Effector CD8-positive, alpha-beta T cell (primary cell): Measurements from ENCODE around the gene ANKUB1.

Experiments
- DNase-seq: peaks from one replicate; lab custom pipeline; 2025; lab: John Stamatoyannopoulos, UW

ANKUB1 gene

DNA sequence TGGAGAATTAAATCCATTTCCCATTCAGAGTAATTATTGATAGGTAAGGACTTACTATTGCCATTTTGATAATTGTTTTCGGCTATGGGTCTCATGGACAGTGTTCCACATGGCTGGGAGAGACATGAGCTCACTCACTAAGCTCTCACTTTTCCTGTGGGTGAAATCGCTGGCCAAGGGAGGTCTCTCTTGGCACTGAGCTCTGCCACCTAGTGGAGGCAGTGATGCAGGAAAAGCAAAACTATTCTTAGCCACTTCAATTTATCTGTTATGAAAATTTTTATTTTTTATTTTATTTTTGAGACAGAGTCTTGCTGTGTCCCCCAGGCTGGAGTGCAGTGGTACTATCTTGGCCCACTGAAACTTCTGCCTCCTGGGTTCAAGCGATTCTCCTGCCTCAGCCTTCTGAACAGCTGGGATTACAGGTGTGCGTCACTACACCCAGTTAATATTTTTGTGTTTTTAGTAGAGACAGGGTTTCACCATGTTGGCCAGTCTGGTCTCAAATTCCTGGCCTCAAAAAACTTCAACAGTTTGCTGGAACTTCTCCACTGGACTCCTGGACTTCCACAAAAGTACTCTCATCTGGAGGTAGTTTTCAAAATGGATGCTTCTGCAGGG lies 16.0 kb upstream of the ANKUB1 start:
- DNase-seq = peak; percentile 29

GRCh38 chr3:149806171-149806778 lies 13.9 kb upstream of the ANKUB1 start:
- DNase-seq = no peak

- DNase-seq = no peak
Measured at GRCh38 chr3:149801639-149802038, 9.3 kb upstream of the ANKUB1 start.

DNA sequence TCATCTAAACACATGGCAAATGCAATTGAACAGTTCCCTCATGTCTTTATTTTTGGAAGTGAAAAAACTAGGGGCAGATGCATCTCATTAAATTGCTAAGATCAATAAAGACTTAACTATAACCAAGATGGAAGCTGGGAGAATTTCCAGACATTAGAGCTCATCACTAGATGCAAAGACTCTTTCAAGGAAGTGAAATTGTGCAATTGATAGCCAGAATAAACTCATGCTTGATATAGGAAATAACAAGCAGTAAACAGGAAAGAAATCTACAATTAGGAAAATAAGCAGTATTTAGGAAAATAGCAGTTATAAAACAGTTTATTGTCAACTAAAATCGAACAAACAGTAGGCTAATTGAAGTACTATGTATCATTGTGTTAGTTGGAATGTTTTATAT lies 8.8 kb upstream of the ANKUB1 start:
- no peak for DNase-seq

DNA sequence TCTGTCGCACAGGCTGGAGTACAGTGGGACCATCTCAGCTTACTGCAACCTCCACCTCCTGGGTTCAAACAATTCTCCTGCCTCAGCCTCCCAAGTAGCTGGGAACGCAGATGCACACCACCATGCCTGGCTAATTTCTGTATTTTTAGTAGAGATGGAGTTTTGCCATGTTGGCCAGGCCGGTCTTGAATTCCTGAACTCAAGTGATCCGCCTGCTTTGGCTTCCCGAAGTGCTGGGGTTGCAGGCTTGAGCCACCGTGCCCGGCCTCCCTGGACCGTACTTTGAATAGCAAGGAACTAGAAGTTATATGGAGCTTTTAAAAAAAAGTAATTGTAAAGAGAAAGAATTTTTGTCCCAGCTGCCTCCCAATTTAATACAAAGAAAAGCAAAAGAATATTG lies 8.3 kb upstream of the ANKUB1 start:
- no peak for DNase-seq

DNA sequence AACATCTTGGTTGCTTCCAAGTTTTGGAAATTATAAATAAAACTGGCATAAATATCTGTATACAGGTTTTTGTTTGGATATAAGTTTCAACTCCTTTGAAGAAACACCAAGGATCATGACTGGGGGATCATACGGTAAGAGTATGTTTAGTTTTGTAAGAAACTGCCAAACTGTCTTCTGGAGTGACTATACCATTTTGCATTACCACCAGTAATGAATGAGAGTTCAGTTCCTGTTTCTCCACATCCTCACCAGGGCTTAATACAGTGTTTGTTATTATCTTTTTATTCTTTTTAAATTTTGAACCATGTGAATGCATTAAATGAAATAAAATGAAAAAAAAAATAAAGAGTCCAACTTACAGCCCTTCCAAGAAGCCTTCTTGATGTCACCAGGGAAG lies 3.7 kb upstream of the ANKUB1 start:
- DNase-seq = no peak

DNA sequence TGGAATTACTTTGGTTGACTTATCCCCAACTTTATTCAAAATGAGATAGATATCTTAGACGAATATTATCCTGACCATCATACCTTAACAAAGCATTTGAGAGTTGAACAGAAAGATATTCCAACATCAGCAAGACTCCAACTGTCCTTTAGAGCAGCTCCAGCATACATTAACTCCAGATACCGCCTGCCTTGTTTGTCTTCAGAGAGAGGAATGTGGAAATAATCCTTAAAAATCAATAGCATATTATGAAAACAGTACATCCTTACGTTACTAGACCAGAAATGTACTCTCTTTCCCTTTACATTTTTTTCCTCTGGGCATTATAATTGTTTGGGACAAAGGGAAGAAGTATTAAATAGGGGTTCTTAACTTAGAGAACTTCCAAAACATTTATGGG lies 1.7 kb downstream of the ANKUB1 start:
- no peak for DNase-seq

- no peak for DNase-seq
Measured at GRCh38 chr3:149790268-149790667, 2.1 kb downstream of the ANKUB1 start.

- DNase-seq = no peak
Measured at GRCh38 chr3:149784064-149784704, 8.2 kb downstream of the ANKUB1 start.

DNA sequence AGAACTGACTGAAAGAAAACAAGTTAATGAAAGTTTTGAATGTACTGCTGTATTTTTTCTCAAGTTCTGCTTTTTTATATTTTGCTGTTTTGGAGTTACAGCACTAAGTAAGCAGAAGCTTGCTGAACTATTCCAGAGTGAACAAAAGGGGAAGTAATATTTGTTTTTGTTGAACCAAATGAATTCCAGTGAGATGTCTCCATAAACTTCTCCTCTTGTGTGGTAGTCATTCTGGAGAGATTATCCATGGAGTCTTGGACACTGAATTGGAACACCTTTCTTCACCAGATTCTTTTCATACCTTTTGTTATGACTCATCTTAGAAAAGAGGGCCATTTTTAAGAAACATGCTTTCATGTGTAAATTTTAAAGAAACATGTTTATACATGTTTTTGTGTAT lies 8.8 kb downstream of the ANKUB1 start:
- DNase-seq = no peak

DNA sequence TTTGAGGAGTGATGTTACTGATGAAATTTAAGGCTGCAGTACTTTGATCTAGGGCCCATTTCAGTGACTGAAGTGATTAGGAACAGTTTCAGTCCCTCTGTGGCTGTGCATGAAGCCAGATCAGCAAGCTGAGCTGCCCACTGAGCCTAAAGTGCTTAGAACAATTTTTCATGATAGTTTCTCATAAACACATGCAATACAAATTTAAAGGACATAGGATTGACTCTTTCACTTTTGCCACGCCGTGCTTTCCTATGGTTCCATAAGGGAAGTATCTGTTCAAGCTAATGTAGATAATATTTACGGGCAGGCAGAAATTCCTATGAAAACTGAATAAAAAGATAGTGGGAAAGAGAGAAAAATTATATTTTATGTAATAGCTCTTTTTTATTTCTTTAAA lies 10.6 kb downstream of the ANKUB1 start:
- DNase-seq = no peak

- DNase-seq = no peak
Measured at GRCh38 chr3:149781211-149781610, 11.1 kb downstream of the ANKUB1 start.

DNA sequence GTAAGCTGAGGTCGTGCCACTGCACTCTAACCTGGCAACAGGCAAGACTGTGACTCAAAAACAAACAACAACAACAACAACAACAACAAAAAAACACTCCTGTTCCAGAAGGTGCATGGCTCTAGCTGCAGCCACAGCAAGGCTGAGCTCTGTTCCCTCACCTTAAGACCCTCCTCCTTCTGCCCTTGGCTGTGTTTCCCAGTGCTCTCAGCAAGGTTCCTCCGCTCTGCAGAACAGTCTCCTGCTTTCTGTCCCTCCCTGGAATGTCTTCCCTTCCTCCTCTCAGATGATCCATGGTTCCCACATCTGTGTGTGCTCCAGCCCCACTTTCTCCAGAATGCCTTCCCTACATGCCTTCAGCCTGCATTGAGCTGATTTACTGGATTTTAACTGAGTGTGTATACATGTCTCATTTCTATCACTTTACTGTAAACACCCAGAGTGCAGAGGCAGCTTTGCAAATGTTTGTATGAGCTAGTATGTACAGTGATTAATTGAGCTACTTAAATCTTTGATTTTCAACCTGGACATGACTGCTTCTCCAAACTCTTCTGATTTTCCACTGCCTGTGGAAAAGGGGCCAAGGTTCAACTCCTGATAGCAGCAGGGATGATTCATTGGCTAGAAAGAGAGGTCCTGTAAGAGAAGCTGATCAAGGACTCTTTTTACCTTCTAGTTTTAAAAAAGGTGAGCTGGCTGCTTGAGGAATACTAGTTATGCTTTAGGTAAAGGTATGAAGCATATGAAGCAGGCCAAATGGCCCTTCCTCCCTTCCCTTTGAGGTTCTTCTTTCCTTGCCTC lies 14.7 kb downstream of the ANKUB1 start:
- no peak for DNase-seq

DNA sequence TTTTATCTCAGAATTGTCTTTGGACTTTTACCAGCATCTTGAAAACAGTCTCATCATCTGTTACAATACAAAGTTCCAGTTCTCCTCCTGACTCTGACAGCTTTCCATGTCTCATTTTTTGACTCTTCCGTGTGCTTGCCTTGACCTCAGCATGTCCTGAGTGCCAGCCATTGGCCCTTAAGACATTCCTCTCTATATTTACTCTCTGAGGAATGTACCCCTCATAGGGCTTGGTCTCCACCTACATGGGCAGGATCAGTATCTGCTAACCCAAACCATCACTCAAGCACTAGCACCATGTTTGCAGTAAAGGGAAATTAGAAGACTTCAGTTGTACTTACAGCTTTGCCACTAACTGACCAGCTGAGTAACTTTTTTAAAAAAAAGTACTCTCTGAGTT lies 16.2 kb downstream of the ANKUB1 start:
- DNase-seq = no peak

DNA sequence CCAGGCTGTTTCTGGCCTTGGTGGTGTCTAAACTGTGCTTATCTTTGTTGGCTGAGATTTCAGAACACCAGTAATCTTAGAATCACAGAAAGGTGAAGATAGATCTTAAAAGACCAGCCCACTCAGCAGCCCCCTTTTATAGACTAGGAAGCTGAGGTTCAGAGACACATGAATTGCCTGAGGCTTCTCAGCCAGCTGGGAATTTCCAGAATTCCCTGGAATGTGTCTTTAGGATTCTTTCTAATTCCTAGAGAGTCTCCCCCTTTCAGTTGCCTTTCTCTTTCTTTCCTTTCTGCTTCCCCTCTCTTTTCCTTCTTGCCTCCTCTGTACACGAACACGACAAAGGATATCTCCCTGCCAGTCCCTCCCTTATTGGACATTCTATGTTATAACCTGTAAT lies 19.5 kb downstream of the ANKUB1 start:
- DNase-seq = no peak

- DNase-seq = no peak
Measured at GRCh38 chr3:149771652-149772271, 20.6 kb downstream of the ANKUB1 start.

DNA sequence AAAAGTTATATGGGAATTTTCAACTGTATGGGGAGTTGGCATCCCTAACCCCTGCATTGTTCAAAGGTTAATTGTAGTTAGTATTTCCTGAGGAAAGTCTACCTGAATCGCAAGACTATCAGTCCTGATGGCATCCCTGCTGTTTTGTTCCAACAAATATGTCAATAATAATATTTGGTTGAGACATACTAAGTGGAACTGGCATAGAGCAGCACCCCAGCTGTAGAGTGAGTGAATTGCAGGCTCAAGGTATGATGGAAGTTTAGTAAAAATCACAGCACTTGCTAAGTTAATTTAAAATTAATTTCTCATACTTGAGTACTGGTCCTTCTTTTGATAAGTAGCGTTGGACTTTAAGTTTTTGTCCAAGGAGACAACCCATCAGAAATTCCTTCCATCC lies 22.1 kb downstream of the ANKUB1 start:
- DNase-seq = no peak

DNA sequence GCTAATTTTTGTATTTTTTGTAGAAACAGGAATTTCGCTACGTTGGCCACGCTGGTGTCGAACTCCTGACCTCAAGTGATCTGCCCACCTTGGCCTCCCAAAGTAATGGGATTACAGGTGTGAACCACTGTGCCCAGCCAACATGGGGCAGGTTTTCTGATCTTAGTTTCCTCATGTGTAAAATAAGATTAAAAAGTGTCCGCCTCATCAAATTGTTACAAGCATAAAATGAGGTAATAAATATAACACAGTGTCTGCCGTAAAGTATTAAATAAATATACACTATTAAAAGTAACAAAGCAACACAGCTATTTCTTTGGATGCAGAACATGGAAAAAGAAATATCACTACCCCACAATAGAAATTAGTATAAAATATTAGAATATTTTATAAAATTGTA lies 23.6 kb downstream of the ANKUB1 start:
- DNase-seq = no peak

- no peak for DNase-seq
Measured at GRCh38 chr3:149767720-149768119, 24.6 kb downstream of the ANKUB1 start.

DNA sequence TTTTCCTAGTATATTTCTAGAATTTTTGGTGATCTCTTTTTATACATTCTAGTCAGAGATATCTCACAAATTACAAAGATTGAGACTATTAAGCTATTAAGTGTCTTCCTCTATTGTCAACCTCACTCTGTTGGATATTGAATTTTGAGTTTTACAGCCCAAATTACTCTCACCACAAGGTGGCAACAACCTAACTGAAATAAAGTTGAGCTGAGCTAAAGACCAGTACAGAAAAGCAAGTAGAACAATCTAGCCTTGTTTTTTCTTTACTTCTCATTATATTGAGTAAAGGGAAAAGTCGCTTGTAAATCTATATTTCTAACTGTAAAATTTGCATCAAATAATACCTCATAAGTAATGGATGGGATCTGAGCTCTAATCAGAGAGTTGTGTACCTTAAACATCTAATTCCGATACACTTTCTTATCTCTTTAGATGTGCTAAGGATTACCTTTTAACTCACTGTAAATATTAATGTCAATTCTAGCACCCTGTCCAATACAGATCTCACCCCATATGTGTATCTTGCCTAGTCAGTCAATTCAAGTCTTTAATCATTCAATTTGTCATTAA lies 26.5 kb downstream of the ANKUB1 start:
- DNase-seq = no peak

DNA sequence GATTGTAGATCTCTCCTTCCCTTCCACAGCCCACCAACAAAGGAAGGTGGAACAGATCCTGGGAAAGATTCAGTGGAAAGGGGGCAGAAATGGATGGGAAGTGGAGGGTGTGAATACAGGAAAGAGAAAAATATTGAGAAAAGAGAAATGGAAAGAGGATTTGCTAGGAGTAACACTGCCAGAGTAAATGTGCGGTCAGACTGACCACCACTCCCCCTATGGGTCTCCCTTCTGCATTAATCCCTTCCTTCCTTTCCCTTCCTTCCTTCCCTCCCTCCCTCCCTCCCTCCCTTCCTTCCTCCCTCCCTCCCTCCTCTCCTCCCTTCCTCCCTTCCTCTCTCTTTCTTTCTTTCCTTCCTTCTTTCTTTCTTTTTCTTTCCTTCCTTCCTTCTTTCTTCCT lies 28.1 kb downstream of the ANKUB1 start:
- DNase-seq = no peak

GRCh38 chr3:149763565-149764195 lies 28.7 kb downstream of the ANKUB1 start:
- DNase-seq = no peak
